ENCODE results near the gene CDCA4.

DNA sequence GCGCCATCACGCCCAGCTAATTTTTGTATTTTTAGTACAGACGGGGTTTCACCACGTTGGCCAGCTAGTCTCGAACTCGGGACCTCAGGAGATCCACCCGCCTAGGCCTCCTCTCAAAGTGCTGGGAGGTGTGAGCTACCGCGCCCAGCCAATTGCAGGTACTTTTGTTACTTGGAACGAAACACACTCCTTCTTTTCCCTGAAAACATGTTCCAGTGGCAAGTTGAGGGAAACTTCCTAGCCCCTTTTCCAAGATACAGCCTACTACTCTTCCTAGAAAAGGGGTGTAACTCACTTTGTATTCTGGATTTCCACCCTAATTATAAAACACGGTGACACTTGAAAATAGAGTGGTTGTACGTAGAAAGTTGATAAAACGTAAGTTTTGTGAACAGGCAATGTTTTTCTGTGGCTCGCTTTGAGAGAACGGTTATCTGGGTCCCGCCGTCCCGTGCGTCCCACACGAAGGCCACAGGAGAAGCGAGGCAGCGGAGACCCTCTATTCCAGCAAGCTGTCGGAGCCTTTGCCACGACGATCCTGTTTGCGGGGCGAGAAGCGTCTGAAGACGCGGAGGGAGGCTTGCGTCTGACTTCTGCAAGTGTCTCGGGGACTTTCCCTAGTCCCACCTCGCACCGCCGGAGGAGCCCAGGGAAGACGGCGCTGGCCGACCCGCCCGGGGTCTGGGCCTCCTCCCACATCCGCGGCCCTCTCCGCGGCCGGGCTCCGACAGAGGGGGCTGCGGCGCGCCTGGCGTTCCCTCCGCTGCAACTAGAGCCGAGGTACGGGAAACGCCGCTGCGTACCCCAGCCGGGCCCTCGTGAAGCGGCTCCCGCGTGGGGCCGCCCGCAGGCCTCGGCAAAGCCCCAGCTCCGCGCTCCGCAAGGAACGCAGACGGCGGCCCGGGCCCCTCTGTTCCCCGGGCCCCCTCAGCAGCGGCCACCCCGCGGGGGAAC, 745 bp downstream of the CDCA4 start:
- TF ChIP-seq, protein P1, sequence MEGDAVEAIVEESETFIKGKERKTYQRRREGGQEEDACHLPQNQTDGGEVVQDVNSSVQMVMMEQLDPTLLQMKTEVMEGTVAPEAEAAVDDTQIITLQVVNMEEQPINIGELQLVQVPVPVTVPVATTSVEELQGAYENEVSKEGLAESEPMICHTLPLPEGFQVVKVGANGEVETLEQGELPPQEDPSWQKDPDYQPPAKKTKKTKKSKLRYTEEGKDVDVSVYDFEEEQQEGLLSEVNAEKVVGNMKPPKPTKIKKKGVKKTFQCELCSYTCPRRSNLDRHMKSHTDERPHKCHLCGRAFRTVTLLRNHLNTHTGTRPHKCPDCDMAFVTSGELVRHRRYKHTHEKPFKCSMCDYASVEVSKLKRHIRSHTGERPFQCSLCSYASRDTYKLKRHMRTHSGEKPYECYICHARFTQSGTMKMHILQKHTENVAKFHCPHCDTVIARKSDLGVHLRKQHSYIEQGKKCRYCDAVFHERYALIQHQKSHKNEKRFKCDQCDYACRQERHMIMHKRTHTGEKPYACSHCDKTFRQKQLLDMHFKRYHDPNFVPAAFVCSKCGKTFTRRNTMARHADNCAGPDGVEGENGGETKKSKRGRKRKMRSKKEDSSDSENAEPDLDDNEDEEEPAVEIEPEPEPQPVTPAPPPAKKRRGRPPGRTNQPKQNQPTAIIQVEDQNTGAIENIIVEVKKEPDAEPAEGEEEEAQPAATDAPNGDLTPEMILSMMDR (IDR thresholded peaks at IDR 0.05), result 0 out of 2 replicates have a peak, but pooled peaks have one; percentile 13
- TF ChIP-seq ZFX (IDR thresholded peaks at IDR 0.05; ENCODE audit: borderline replicate concordance), result no peak

Measured in 22Rv1 (cell line).